22Rv1 (cell line): ENCODE results near the gene PLEKHG4B.

Experiments
- CTCF ChIP-seq: fragments of 450-650 bp; IDR thresholded peaks from 2 replicates; pipeline ENCODE4 v1.5.1; 2017; ENCODE audit warnings: mild to moderate bottlenecking
- ZFX ChIP-seq: fragments of 450-650 bp; IDR thresholded peaks from 2 replicates; pipeline ENCODE4 v1.6.1; 2017; ENCODE audit warnings: antibody characterized with exemption, borderline replicate concordance

GRCh38 chr5:162565-163337 is 70.8 kb downstream of the PLEKHG4B start:
- TF ChIP-seq CTCF (no peak), ZFX (no peak)
